NCI-H1417 (cell line): ENCODE data around the gene MED26.
"Not testable (repeated sequence)": the region's sequence is repeated elsewhere in the genome, so short reads cannot be mapped to it uniquely, and the experiment has no call there.

ENCODE experiments used
- DNase-seq, 3 experiments: peaks; one replicate each; lab custom pipeline; 2025; lab: John Stamatoyannopoulos, UW

MED26 gene

GRCh38 chr19:16628183-16628983 is at the start of gene MED26:
Gene MED26 (minus strand): TSS chr19:16628204. CDS start chr19:16627943, 261 bp downstream.
- DNase-seq = peak; percentile 92 to 96 (median 95)

GRCh38 chr19:16677055-16677454 is 49.1 kb upstream of the MED26 start:
- no peak for DNase-seq

GRCh38 chr19:16676101-16676798 is 48.2 kb upstream of the MED26 start:
- no peak for DNase-seq

- DNase-seq = not testable (repeated sequence)
Measured at GRCh38 chr19:16673839-16674238, 45.8 kb upstream of the MED26 start.

- DNase-seq = no peak
Measured at GRCh38 chr19:16673231-16673630, 45.2 kb upstream of the MED26 start.

GRCh38 chr19:16671652-16672274 is 43.8 kb upstream of the MED26 start:
- no peak for DNase-seq

- no peak for DNase-seq
Measured at GRCh38 chr19:16670291-16670690, 42.3 kb upstream of the MED26 start.

- not testable (repeated sequence) for DNase-seq
Measured at GRCh38 chr19:16668702-16669101, 40.7 kb upstream of the MED26 start.

GRCh38 chr19:16668176-16668575 is 40.2 kb upstream of the MED26 start:
- DNase-seq = no peak

- peak in 2 of 3 experiments; percentile 43 to 61 for DNase-seq
Measured at GRCh38 chr19:16661480-16662034, 33.6 kb upstream of the MED26 start.

- peak; percentile 31 to 58 (median 45) for DNase-seq
Measured at GRCh38 chr19:16660763-16661479, 32.9 kb upstream of the MED26 start, which contains the start of gene TMEM38A. Gene TMEM38A (plus strand): TSS chr19:16661139. CDS start chr19:16661218, 79 bp downstream.

GRCh38 chr19:16659832-16660708 is 32.1 kb upstream of the MED26 start, which contains the start of gene SMIM7:
Gene SMIM7 (minus strand): TSS chr19:16660144. CDS start chr19:16660110, 34 bp downstream.
- peak; percentile 95 to 99 (median 98) for DNase-seq

GRCh38 chr19:16659464-16659831 is 31.4 kb upstream of the MED26 start:
- no peak for DNase-seq

GRCh38 chr19:16657384-16657783 is 29.4 kb upstream of the MED26 start:
- no peak for DNase-seq

- no peak for DNase-seq
Measured at GRCh38 chr19:16655727-16656126, 27.7 kb upstream of the MED26 start.

GRCh38 chr19:16654627-16655026 is 26.6 kb upstream of the MED26 start:
- DNase-seq = no peak

- DNase-seq = no peak
Measured at GRCh38 chr19:16654140-16654539, 26.1 kb upstream of the MED26 start.

GRCh38 chr19:16652854-16653253 is 24.9 kb upstream of the MED26 start:
- no peak for DNase-seq

GRCh38 chr19:16651421-16652188 is 23.6 kb upstream of the MED26 start:
- DNase-seq = not testable (repeated sequence)

- no peak for DNase-seq
Measured at GRCh38 chr19:16650821-16651220, 22.8 kb upstream of the MED26 start.
